ENCODE measurements around the gene OSBPL6.

DNA sequence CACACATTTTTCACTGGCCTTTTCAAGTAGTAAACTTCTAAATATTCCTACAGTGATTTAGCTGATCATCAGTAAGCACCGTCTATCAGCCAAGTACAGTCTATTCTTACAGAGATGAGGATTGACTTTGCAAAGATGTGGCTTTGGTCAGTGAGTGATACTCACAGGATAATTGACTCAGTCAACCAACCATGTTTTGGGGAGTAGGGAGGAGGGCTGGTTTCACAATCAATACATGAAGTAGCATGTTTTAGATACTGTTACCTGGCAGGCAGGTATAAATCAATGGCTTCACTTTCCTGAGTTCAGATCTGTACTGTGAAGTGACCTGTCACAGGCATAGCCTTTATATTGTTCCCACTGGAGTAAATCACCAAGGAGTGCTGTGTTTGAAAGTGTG lies 27.2 kb downstream of the OSBPL6 start:
- TF ChIP-seq, protein P1, sequence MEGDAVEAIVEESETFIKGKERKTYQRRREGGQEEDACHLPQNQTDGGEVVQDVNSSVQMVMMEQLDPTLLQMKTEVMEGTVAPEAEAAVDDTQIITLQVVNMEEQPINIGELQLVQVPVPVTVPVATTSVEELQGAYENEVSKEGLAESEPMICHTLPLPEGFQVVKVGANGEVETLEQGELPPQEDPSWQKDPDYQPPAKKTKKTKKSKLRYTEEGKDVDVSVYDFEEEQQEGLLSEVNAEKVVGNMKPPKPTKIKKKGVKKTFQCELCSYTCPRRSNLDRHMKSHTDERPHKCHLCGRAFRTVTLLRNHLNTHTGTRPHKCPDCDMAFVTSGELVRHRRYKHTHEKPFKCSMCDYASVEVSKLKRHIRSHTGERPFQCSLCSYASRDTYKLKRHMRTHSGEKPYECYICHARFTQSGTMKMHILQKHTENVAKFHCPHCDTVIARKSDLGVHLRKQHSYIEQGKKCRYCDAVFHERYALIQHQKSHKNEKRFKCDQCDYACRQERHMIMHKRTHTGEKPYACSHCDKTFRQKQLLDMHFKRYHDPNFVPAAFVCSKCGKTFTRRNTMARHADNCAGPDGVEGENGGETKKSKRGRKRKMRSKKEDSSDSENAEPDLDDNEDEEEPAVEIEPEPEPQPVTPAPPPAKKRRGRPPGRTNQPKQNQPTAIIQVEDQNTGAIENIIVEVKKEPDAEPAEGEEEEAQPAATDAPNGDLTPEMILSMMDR (IDR thresholded peaks at IDR 0.05 in 4 of 5, conservative IDR thresholded peaks at IDR 0.05 in 1 of 5), result no peak
- no peak for TF ChIP-seq POLR2A (IDR thresholded peaks at IDR 0.05)

Data from gastrocnemius medialis (tissue), 4 donors.